HG03103 (cell line): ENCODE results near the gene MGST3.
"Not testable (repeated sequence)": the region's sequence is repeated elsewhere in the genome, so short reads cannot be mapped to it uniquely, and the experiment has no call there.

Source experiments
- ATAC-seq: cut with Tn5 transposase; IDR thresholded peaks from one replicate; pipeline ENCODE4 v1.9.1; 2021; ENCODE audit warnings: low read depth; ENCODE audit not compliant: unreplicated experiment

MGST3 gene

GRCh38 chr1:165630629-165631341, at the start of gene MGST3:
Gene MGST3 (plus strand): TSS chr1:165631234. CDS start chr1:165649848, 18,614 bp downstream.
- peak; percentile 71 for ATAC-seq

- no peak for ATAC-seq
Measured at GRCh38 chr1:165581926-165582325, 49.1 kb upstream of the MGST3 start.

GRCh38 chr1:165586398-165586797, 44.6 kb upstream of the MGST3 start:
- no peak for ATAC-seq

- ATAC-seq = not testable (repeated sequence)
Measured at GRCh38 chr1:165591391-165591790, 39.6 kb upstream of the MGST3 start.

GRCh38 chr1:165592945-165593823, 37.9 kb upstream of the MGST3 start:
- no peak for ATAC-seq

- no peak for ATAC-seq
Measured at GRCh38 chr1:165595246-165595938, 35.6 kb upstream of the MGST3 start.

- ATAC-seq = peak; percentile 98
Measured at GRCh38 chr1:165597883-165598675, 33.0 kb upstream of the MGST3 start.

GRCh38 chr1:165598676-165599059, 32.4 kb upstream of the MGST3 start:
- ATAC-seq = no peak

- no peak for ATAC-seq
Measured at GRCh38 chr1:165600793-165601192, 30.2 kb upstream of the MGST3 start.

GRCh38 chr1:165603810-165604209, 27.2 kb upstream of the MGST3 start:
- no peak for ATAC-seq

- no peak for ATAC-seq
Measured at GRCh38 chr1:165605246-165605645, 25.8 kb upstream of the MGST3 start.

- ATAC-seq = not testable (repeated sequence)
Measured at GRCh38 chr1:165606676-165607075, 24.4 kb upstream of the MGST3 start.

GRCh38 chr1:165610866-165611265, 20.2 kb upstream of the MGST3 start:
- no peak for ATAC-seq

- no peak for ATAC-seq
Measured at GRCh38 chr1:165612062-165612461, 19.0 kb upstream of the MGST3 start.

- ATAC-seq = no peak
Measured at GRCh38 chr1:165616054-165616612, 14.9 kb upstream of the MGST3 start.

- no peak for ATAC-seq
Measured at GRCh38 chr1:165616987-165617546, 14.0 kb upstream of the MGST3 start.

- no peak for ATAC-seq
Measured at GRCh38 chr1:165619647-165620151, 11.3 kb upstream of the MGST3 start.

GRCh38 chr1:165623624-165624023, 7.4 kb upstream of the MGST3 start:
- no peak for ATAC-seq

GRCh38 chr1:165624441-165624840, 6.6 kb upstream of the MGST3 start:
- no peak for ATAC-seq
